ENCODE results near the gene EPB41L4A.

- no peak for TF ChIP-seq EZH2 (IDR thresholded peaks at IDR 0.05; ENCODE audit: insufficient read depth, poor library complexity, severe bottlenecking)
- no peak for TF ChIP-seq EZH2phosphoT487 (IDR thresholded peaks at IDR 0.05; ENCODE audit: insufficient read depth, low read depth)
These were observed 151.8 kb downstream of the EPB41L4A start for GRCh38 chr5:112267231-112267630.

All from GM23248 (cell line).